Vagina (tissue), 2 donors: ENCODE results near the gene EMILIN3. TPM values are rescaled to one million over a fixed set of nuclear protein-coding genes. Genes with fewer than 3 reads are reported as not detected.

Source experiments
- DNase-seq, 2 donors: peaks; one replicate each; pipeline ENCODE4 v3.0.0-alpha.2; 2017; ENCODE audit errors: extremely low spot score in 2 of 2
- H3K27ac ChIP-seq: fragments of 200-600 bp; sonication (generic); one replicate; pipeline ENCODE4 v1.5.1; 2019
- H3K27me3 ChIP-seq: fragments of 200-600 bp; sonication (generic); one replicate; pipeline ENCODE4 v1.5.1; 2019
- H3K36me3 ChIP-seq, 2 donors: fragments of 200-600 bp; sonication (generic); one replicate each; pipeline ENCODE4 v1.5.1; 2017 to 2019
- H3K4me1 ChIP-seq: fragments of 200-600 bp; sonication (generic); one replicate; pipeline ENCODE4 v1.5.1; 2019
- H3K4me3 ChIP-seq, 2 donors: fragments of 200-600 bp; sonication (generic); 1 replicate in 1 of 2; 2 replicates in 1 of 2; pipeline ENCODE4 v1.5.1; 2016 to 2019
- H3K9me3 ChIP-seq: fragments of 200-600 bp; sonication (generic); one replicate; pipeline ENCODE4 v1.5.1; 2019
- POLR2A ChIP-seq, 2 donors: fragments of 450-650 bp; IDR thresholded peaks; one replicate each; pipeline ENCODE4 v1.6.1; 2017; ENCODE audit warnings: antibody characterized with exemption in 2 of 2, mild to moderate bottlenecking in 2 of 2, moderate library complexity in 2 of 2
- POLR2AphosphoS5 ChIP-seq, 2 donors: sonication (generic); formaldehyde crosslinking; IDR thresholded peaks; one replicate each; pipeline ENCODE4 v1.9.0; 2017; ENCODE audit warnings: antibody characterized with exemption in 2 of 2, mild to moderate bottlenecking in 2 of 2, low read depth in 1 of 2; ENCODE audit not compliant: insufficient read depth in 1 of 2
- intact Hi-C: fragments of 100-400 bp; cut with DNase I; formaldehyde crosslinking; loops from one replicate; pipeline ENCODE4 v1.15.1; 2023
- total RNA-seq: library from RNA; depleted of rRNA; stranded (reverse); fragments of >200 nt; gene quantifications from one replicate; pipeline ENCODE4 v1.2.3, GENCODE V29; 2016
- TF ChIP-seq, protein P1 (sequence below), 3 experiments: fragments of 450-650 bp in 2 of 3; fragments of 200-600 bp in 1 of 3; sonication (generic) in 1 of 3; IDR thresholded peaks; one replicate each; pipeline ENCODE4 v1.5.1; 2017 to 2019; ENCODE audit warnings: antibody characterized with exemption in 3 of 3, mild to moderate bottlenecking in 2 of 3, moderate library complexity in 2 of 3

EMILIN3 gene
- total RNA-seq, 1 donor from 2014 or later, result 5.6 TPM

DNA sequence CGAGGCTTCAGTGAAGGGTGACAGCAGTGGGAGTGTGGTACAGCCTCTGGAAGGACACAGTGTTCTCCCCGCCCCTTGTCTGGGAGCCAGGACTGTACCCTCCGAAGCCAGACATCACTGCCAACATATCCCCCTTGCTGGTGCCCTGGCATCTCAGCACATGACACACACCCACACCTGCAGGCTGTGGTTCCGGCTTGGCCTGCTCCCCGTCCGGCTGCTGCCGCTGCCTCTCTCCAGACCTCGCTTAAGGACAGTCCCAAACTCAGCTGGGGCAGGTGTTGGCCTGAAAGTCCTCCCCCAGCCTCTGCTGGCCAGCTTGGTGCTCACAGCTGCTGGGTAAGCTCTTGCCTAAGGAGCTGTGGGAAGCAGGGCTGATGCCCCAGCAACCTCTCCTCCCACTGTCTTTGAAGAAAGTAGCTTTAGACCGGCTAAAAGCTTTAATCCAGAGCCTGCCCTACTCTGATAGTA is 7.0 kb downstream of the EMILIN3 start:
- intact Hi-C loops, result no loop called here
- H3K36me3 ChIP-seq, result no peaks in the 10 kb centered on the region
- H3K4me1 ChIP-seq, result no peaks in the 10 kb centered on the region
- H3K9me3 ChIP-seq, result no peaks in the 10 kb centered on the region
- TF ChIP-seq POLR2AphosphoS5 (IDR thresholded peaks at IDR 0.05; ENCODE audit: insufficient read depth in 1 of 2, low read depth in 1 of 2), result no peak
- TF ChIP-seq, protein P1, sequence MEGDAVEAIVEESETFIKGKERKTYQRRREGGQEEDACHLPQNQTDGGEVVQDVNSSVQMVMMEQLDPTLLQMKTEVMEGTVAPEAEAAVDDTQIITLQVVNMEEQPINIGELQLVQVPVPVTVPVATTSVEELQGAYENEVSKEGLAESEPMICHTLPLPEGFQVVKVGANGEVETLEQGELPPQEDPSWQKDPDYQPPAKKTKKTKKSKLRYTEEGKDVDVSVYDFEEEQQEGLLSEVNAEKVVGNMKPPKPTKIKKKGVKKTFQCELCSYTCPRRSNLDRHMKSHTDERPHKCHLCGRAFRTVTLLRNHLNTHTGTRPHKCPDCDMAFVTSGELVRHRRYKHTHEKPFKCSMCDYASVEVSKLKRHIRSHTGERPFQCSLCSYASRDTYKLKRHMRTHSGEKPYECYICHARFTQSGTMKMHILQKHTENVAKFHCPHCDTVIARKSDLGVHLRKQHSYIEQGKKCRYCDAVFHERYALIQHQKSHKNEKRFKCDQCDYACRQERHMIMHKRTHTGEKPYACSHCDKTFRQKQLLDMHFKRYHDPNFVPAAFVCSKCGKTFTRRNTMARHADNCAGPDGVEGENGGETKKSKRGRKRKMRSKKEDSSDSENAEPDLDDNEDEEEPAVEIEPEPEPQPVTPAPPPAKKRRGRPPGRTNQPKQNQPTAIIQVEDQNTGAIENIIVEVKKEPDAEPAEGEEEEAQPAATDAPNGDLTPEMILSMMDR (IDR thresholded peaks at IDR 0.05), result no peak
- H3K27me3 ChIP-seq, result no peaks in the 10 kb centered on the region
- H3K27ac ChIP-seq, result no peak overlapping the region
- no peak overlapping the region for H3K4me3 ChIP-seq
- DNase-seq, result no peak

DNA sequence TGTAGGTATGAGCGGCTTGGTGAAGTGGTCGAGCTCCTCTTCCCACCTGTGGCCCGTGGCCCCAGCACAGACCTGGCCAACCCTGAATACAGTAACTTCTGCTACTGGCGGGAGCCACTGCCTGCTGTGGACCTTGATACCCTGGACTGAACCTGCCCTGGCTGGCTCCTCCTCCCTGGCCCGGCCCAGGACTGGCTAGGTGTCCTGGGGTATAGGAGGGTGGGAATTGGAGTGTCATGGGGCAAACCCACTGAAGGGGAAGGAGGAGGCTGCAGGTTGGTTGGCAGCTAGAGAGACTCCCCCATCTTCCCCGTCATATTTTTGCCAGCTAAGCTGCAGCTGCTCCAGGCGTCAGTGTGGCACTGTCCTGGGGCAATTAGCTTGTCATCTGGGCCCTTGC is 7.9 kb downstream of the EMILIN3 start:
- no peaks in the 10 kb centered on the region for H3K4me1 ChIP-seq
- H3K27ac ChIP-seq, result no peak overlapping the region
- no peak overlapping the region for H3K4me3 ChIP-seq
- no peak for DNase-seq
- no peaks in the 10 kb centered on the region for H3K36me3 ChIP-seq
- no peaks in the 10 kb centered on the region for H3K9me3 ChIP-seq
- no peaks in the 10 kb centered on the region for H3K27me3 ChIP-seq
- TF ChIP-seq POLR2AphosphoS5 (IDR thresholded peaks at IDR 0.05; ENCODE audit: insufficient read depth in 1 of 2, low read depth in 1 of 2) (no peak), POLR2A (IDR thresholded peaks at IDR 0.05) (no peak)
- TF ChIP-seq, protein P1 (IDR thresholded peaks at IDR 0.05), result no peak
- intact Hi-C loops, result no loop called here

DNA sequence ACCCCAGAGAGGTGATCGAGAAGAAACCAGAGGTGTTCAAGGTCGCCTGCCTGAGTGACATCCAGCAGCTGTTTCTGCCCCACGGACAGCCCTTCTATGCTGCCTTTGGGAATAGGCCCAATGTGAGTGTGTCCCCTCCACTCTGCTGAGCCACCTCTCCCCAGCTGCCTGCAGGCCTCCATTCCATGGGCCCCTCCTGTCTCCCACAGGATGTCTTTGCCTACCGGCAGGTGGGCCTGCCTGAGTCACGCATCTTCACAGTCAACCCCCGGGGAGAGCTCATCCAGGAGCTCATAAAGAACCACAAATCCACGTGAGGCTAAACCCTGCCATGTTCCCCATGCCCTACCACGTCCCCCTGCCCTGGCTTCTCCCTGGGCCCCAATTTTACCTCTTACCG is 8.4 kb downstream of the EMILIN3 start:
- Histone ChIP-seq H3K36me3 (no peaks in the 10 kb centered on the region), H3K9me3 (no peaks in the 10 kb centered on the region), H3K4me3 (no peak overlapping the region), H3K27ac (no peak overlapping the region), H3K4me1 (no peaks in the 10 kb centered on the region), H3K27me3 (no peaks in the 10 kb centered on the region)
- intact Hi-C loops, result no loop called here
- TF ChIP-seq POLR2A (IDR thresholded peaks at IDR 0.05) (no peak), POLR2AphosphoS5 (IDR thresholded peaks at IDR 0.05; ENCODE audit: insufficient read depth in 1 of 2, low read depth in 1 of 2) (no peak)
- TF ChIP-seq, protein P1 (IDR thresholded peaks at IDR 0.05), result no peak
- no peak for DNase-seq

DNA sequence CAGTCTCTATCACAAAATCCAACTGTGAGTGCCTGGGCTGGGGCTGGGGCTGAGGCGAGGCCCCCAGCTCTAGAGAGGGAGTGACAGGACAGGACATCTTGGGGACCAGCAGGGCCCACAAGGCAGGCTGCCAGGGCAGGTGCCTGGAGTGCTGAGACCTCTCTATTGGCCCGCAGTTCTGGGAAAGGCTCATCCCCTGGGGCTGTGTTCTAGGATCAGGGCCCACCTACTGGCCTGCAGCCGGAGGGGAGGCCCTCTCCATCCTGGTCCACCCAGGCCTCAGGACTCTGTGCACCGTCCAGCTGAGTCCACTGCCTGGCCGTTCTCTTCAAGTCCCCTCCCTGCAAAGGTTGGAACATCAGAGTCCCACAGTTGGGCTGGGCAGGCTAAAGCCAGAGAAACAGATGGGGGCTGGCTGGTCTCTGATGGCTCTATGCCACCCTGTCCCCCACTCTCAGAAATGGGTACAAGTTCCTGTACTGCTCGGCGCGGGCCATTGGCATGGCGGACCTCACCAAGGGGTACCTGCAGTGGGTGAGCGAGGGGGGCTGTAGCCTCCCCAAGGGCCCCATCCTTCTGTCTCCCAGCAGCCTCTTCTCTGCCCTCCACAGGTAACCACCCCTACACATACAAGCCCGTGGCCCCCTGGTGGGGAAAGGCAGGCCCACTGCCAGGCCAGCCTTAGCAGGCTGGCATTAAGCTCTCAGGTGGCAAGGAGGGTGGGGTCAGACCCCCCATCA is 9.0 kb downstream of the EMILIN3 start:
- no peak for DNase-seq
- TF ChIP-seq POLR2AphosphoS5 (IDR thresholded peaks at IDR 0.05; ENCODE audit: insufficient read depth in 1 of 2, low read depth in 1 of 2), result no peak
- TF ChIP-seq POLR2A (IDR thresholded peaks at IDR 0.05), result no peak
- TF ChIP-seq, protein P1 (IDR thresholded peaks at IDR 0.05), result no peak
- Histone ChIP-seq H3K9me3 (no peaks in the 10 kb centered on the region), H3K36me3 (no peaks in the 10 kb centered on the region), H3K27me3 (no peaks in the 10 kb centered on the region), H3K27ac (no peak overlapping the region), H3K4me1 (no peaks in the 10 kb centered on the region), H3K4me3 (no peak overlapping the region)
- intact Hi-C loops, result no loop called here

DNA sequence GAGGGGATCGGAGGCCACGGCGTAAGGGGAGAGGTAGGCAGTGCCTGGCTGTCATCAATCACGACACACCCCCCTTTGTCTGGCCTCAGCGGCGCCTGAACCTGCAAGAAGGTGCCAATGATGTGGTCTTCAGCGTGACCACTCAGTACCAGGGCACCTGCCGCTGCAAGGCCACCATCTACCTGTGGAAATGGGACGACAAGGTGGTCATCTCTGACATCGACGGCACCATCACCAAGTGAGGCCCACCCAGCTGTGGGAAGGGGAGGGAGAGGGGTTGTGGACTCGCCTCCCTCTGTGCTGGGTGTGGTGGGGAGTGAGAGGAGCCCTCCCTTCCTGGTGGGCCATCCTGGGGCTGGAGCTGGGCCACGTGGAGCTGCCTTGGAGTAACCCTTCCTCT is 9.7 kb downstream of the EMILIN3 start:
- intact Hi-C loops, result no loop called here
- no peaks in the 10 kb centered on the region for H3K9me3 ChIP-seq
- H3K27ac ChIP-seq, result no peak overlapping the region
- peaks cover 0 to 6% of the 10 kb centered on the region in 2 donors for H3K36me3 ChIP-seq
- no peaks in the 10 kb centered on the region for H3K27me3 ChIP-seq
- H3K4me1 ChIP-seq, result no peaks in the 10 kb centered on the region
- no peak for DNase-seq
- H3K4me3 ChIP-seq, result no peak overlapping the region
- TF ChIP-seq POLR2A (IDR thresholded peaks at IDR 0.05) (no peak), POLR2AphosphoS5 (IDR thresholded peaks at IDR 0.05; ENCODE audit: insufficient read depth in 1 of 2, low read depth in 1 of 2) (no peak)
- TF ChIP-seq, protein P1 (IDR thresholded peaks at IDR 0.05), result no peak
